Measurements from ENCODE around the gene ARSK.

DNA sequence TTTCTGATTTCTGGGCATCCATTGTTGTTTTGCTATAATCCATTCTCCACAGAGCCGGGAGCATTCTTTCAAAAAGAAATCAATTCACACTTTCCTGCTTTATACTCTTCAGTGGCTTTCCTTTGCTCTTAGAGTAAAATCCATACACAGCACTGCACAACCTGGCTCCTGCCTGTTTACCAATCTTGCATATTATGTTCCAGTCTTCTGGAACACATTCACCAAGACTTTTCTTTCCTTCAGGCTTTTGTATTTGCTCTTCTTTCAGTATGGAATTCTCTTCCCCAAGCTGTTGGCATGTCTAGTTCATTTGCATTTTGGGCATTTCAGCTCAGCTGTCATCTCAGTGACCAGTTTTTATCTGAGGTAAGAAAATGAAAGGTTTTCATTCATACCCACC, 97.9 kb downstream of the ARSK start:
- TF ChIP-seq EP300 (IDR thresholded peaks at IDR 0.05): no peak
- TF ChIP-seq, protein P1, sequence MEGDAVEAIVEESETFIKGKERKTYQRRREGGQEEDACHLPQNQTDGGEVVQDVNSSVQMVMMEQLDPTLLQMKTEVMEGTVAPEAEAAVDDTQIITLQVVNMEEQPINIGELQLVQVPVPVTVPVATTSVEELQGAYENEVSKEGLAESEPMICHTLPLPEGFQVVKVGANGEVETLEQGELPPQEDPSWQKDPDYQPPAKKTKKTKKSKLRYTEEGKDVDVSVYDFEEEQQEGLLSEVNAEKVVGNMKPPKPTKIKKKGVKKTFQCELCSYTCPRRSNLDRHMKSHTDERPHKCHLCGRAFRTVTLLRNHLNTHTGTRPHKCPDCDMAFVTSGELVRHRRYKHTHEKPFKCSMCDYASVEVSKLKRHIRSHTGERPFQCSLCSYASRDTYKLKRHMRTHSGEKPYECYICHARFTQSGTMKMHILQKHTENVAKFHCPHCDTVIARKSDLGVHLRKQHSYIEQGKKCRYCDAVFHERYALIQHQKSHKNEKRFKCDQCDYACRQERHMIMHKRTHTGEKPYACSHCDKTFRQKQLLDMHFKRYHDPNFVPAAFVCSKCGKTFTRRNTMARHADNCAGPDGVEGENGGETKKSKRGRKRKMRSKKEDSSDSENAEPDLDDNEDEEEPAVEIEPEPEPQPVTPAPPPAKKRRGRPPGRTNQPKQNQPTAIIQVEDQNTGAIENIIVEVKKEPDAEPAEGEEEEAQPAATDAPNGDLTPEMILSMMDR (IDR thresholded peaks at IDR 0.05): no peak

Data from tibial nerve (tissue), 4 donors.